SK-N-SH treated with all-trans-retinoic acid at 6 μM for 48 hours (cell line): Measurements from ENCODE around the gene USP48.
"Not testable (repeated sequence)": the region's sequence is repeated elsewhere in the genome, so short reads cannot be mapped to it uniquely, and the experiment has no call there.

Experiments used
- ATAC-seq: fragments of 200-7000 bp; cut with Tn5 transposase; 3 replicates; pipeline ENCODE4 v1.9.1; 2020; ENCODE audit warnings: mild to moderate bottlenecking, moderate library complexity
- ARNTL ChIP-seq: fragments of 450-650 bp; formaldehyde crosslinking; IDR thresholded peaks from 2 replicates; pipeline ENCODE4 v1.5.0; 2020; ENCODE audit warnings: low read depth, mild to moderate bottlenecking, moderate library complexity, borderline replicate concordance
- BACH2 ChIP-seq: fragments of 250-450 bp; sonication (Bioruptor Pico); IDR thresholded peaks from 2 replicates; pipeline ENCODE4 v1.9.0; 2021; ENCODE audit warnings: mild to moderate bottlenecking, borderline replicate concordance
- CSDC2 ChIP-seq: fragments of 250-450 bp; sonication (Bioruptor Pico); IDR thresholded peaks from 2 replicates; pipeline ENCODE4 v1.5.0; 2020; ENCODE audit warnings: mild to moderate bottlenecking, moderate library complexity
- ESRRG ChIP-seq: fragments of 250-450 bp; sonication (Bioruptor Pico); IDR thresholded peaks from 2 replicates; pipeline ENCODE4 v1.6.1; 2021; ENCODE audit warnings: mild to moderate bottlenecking
- GLIS3 ChIP-seq: fragments of 250-450 bp; sonication (Bioruptor Pico); IDR thresholded peaks from 2 replicates; pipeline ENCODE4 v1.5.0; 2020; ENCODE audit warnings: mild to moderate bottlenecking, moderate library complexity
- ISL1 ChIP-seq: fragments of 250-450 bp; sonication (Bioruptor Pico); IDR thresholded peaks from 2 replicates; pipeline ENCODE4 v2.1.2; 2022; ENCODE audit warnings: mild to moderate bottlenecking, moderate library complexity
- OSR1 ChIP-seq: fragments of 250-450 bp; sonication (Bioruptor Pico); IDR thresholded peaks from 2 replicates; pipeline ENCODE4 v1.8.0; 2022; ENCODE audit warnings: moderate library complexity, mild to moderate bottlenecking, inconsistent platforms
- PPARA ChIP-seq: fragments of 250-450 bp; sonication (Bioruptor Pico); IDR thresholded peaks from 2 replicates; pipeline ENCODE4 v1.5.0; 2020; ENCODE audit warnings: mild to moderate bottlenecking, borderline replicate concordance
- RARB ChIP-seq: fragments of 250-450 bp; sonication (Bioruptor Pico); IDR thresholded peaks from 2 replicates; pipeline ENCODE4 v1.8.0; 2021; ENCODE audit warnings: mild to moderate bottlenecking, moderate library complexity
- SNAI2 ChIP-seq: fragments of 250-450 bp; sonication (Bioruptor Pico); IDR thresholded peaks from 2 replicates; pipeline ENCODE4 v1.5.0; 2020; ENCODE audit warnings: mild to moderate bottlenecking, moderate library complexity
- TCF4 ChIP-seq: fragments of 250-450 bp; sonication (Bioruptor Pico); IDR thresholded peaks from 2 replicates; pipeline ENCODE4 v1.8.0; 2021; ENCODE audit warnings: mild to moderate bottlenecking, moderate library complexity, borderline replicate concordance
- TOX ChIP-seq: fragments of 250-450 bp; sonication (Bioruptor Pico); IDR thresholded peaks from 2 replicates; pipeline ENCODE4 v1.8.0; 2021; ENCODE audit warnings: mild to moderate bottlenecking, moderate library complexity, borderline replicate concordance
- ZC3H10 ChIP-seq: fragments of 250-450 bp; sonication (Bioruptor Pico); IDR thresholded peaks from 2 replicates; pipeline ENCODE4 v1.5.1; 2021; ENCODE audit warnings: mild to moderate bottlenecking, moderate library complexity
- ZFP3 ChIP-seq: fragments of 250-450 bp; sonication (Bioruptor Pico); IDR thresholded peaks from 2 replicates; pipeline ENCODE4 v1.5.0; 2020; ENCODE audit warnings: mild to moderate bottlenecking, moderate library complexity
- ZFP30 ChIP-seq: fragments of 450-650 bp; formaldehyde crosslinking; IDR thresholded peaks from 2 replicates; pipeline ENCODE4 v1.5.0; 2022; ENCODE audit warnings: mild to moderate bottlenecking, moderate library complexity
- ZNF565 ChIP-seq: fragments of 450-650 bp; formaldehyde crosslinking; conservative IDR thresholded peaks from 2 replicates; pipeline ENCODE4 v1.5.0; 2020; ENCODE audit warnings: low read depth, mild to moderate bottlenecking, moderate library complexity
- ZNF70 ChIP-seq: fragments of 450-650 bp; formaldehyde crosslinking; IDR thresholded peaks from 2 replicates; pipeline ENCODE4 v1.5.0; 2020; ENCODE audit warnings: mild to moderate bottlenecking, moderate library complexity
- ZNF8 ChIP-seq: fragments of 450-650 bp; formaldehyde crosslinking; IDR thresholded peaks from 2 replicates; pipeline ENCODE4 v1.5.0; 2020; ENCODE audit warnings: mild to moderate bottlenecking, moderate library complexity
- TF ChIP-seq, protein P1 (sequence below): fragments of 250-450 bp; sonication (Bioruptor Pico); IDR thresholded peaks from 2 replicates; pipeline ENCODE4 v1.5.1; 2020; ENCODE audit warnings: low read depth, mild to moderate bottlenecking, moderate library complexity
- TF ChIP-seq, protein P2 (sequence below): fragments of 250-450 bp; sonication (Bioruptor Pico); IDR thresholded peaks from 2 replicates; pipeline ENCODE4 v1.5.1; 2021; ENCODE audit warnings: mild to moderate bottlenecking, moderate library complexity
- TF ChIP-seq, protein P3 (sequence below): fragments of 250-450 bp; sonication (Bioruptor Pico); IDR thresholded peaks from 2 replicates; pipeline ENCODE4 v1.8.0; 2021; ENCODE audit warnings: low read depth, mild to moderate bottlenecking, moderate library complexity, borderline replicate concordance
- TF ChIP-seq, protein P4 (sequence below): fragments of 250-450 bp; sonication (Bioruptor Pico); IDR thresholded peaks from 2 replicates; pipeline ENCODE4 v1.5.0; 2020; ENCODE audit warnings: mild to moderate bottlenecking, moderate library complexity

Gene USP48

DNA sequence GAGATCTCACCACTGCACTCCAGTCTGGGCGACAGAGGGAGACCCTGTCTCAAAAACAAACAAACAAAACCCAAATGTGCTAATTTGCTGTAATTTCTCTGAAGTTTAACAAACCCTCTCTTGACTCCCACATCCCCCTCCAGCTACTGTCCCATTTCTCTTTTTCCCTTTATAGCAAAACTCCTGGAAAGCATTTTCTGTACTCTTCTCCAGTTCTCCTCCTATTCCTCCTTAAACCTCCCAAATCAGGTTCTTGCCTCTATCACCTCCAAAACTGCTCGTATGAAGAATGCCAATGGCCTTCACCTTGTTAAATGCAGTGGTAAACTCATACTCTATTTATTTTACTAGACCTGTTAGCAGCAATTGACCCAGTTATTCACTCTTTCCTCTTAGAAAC lies 3.7 kb upstream of the USP48 start:
- no peak for ATAC-seq
- TF ChIP-seq ISL1 (CRISPR knock-in tag): no peak
- no peak for TF ChIP-seq GLIS3 (CRISPR knock-in tag)
- no peak for TF ChIP-seq PPARA (CRISPR knock-in tag)
- TF ChIP-seq, protein P1, sequence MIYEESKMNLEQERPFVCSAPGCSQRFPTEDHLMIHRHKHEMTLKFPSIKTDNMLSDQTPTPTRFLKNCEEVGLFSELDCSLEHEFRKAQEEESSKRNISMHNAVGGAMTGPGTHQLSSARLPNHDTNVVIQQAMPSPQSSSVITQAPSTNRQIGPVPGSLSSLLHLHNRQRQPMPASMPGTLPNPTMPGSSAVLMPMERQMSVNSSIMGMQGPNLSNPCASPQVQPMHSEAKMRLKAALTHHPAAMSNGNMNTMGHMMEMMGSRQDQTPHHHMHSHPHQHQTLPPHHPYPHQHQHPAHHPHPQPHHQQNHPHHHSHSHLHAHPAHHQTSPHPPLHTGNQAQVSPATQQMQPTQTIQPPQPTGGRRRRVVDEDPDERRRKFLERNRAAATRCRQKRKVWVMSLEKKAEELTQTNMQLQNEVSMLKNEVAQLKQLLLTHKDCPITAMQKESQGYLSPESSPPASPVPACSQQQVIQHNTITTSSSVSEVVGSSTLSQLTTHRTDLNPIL (CRISPR knock-in tag): no peak
- TF ChIP-seq TCF4 (CRISPR knock-in tag): no peak
- TF ChIP-seq RARB (CRISPR knock-in tag): no peak
- no peak for TF ChIP-seq ZNF8 (CRISPR knock-in tag)
- TF ChIP-seq ZNF70: no peak
- TF ChIP-seq, protein P2, sequence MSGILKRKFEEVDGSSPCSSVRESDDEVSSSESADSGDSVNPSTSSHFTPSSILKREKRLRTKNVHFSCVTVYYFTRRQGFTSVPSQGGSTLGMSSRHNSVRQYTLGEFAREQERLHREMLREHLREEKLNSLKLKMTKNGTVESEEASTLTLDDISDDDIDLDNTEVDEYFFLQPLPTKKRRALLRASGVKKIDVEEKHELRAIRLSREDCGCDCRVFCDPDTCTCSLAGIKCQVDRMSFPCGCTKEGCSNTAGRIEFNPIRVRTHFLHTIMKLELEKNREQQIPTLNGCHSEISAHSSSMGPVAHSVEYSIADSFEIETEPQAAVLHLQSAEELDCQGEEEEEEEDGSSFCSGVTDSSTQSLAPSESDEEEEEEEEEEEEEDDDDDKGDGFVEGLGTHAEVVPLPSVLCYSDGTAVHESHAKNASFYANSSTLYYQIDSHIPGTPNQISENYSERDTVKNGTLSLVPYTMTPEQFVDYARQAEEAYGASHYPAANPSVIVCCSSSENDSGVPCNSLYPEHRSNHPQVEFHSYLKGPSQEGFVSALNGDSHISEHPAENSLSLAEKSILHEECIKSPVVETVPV (CRISPR knock-in tag): no peak
- TF ChIP-seq ARNTL (CRISPR knock-in tag): no peak

DNA sequence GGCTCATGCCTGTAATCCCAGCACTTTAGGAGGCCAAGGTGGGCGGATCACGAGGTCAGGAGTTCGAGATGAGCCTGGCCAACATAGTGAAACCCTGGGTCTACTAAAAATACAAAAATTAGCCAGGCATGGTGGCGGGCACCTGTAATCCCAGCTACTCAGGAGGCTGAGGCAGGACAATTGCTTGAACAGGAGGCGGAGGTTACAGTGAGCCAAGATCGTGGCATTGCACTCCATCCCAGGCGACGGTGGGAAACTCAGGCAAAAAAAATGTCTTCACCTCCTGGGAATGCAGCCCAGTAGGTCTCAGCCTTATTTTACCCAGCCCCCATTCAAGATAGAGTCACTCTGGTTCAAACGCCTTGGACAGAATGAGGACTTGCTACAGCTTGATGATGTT lies 2.8 kb upstream of the USP48 start:
- not testable (repeated sequence) for ATAC-seq

DNA sequence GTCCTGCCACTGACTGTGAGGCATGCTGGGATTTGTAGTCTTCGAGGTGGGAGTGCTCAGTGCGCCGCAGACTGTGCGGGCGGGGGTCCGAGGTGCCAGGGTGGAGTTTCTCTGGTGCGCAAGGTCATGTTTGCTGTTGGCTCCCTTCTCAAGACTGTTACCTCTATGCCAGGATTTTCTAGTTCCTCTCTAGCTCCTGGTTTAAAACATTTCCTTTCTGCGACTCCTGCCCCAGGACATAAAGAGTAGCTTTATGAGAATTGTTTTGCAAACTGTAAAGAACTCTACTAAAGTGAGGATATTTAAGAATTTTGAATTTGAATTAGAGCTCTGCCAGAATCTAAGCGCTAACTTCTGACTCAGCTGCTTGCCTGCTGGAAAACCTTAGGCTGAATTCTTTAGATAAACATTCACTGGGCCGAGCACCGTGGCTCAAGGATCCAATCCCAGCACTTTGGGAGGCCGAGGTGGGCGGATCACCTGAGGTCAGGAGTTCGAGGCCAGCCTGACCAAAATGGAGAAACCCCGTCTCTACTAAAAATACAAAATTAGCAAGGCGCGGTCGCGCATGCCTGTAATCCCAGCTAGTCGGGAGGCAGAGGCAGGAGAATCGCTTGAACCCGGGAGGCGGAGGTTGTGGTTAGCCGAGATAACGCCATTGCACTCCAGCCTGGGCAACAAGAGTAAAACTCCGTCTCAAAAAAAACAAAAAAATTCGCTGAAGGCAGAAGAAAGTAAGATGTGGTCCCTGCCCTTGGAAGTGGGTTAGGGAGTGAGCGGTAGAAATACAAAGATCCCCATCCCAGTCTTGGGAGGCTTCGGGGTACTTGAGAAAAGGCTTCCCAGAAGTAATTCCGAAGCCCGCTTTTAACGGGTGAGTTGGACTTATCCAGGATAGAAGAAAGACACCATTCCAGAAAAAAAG lies 992 bp upstream of the USP48 start:
- TF ChIP-seq CSDC2 (CRISPR knock-in tag) (no peak), ISL1 (CRISPR knock-in tag) (no peak), ZNF70 (no peak), ZNF8 (CRISPR knock-in tag) (no peak), PPARA (CRISPR knock-in tag) (no peak), ZC3H10 (CRISPR knock-in tag) (no peak), ZNF565 (CRISPR knock-in tag) (no peak), BACH2 (CRISPR knock-in tag) (no peak), ZFP30 (CRISPR knock-in tag) (no peak), OSR1 (CRISPR knock-in tag) (no peak), SNAI2 (no peak), ZFP3 (CRISPR knock-in tag) (no peak), ESRRG (CRISPR knock-in tag) (no peak), ARNTL (CRISPR knock-in tag) (no peak), TOX (CRISPR knock-in tag) (no peak), TCF4 (CRISPR knock-in tag) (no peak)
- TF ChIP-seq, protein P1 (CRISPR knock-in tag): no peak
- TF ChIP-seq, protein P2 (CRISPR knock-in tag): no peak
- TF ChIP-seq, protein P3, sequence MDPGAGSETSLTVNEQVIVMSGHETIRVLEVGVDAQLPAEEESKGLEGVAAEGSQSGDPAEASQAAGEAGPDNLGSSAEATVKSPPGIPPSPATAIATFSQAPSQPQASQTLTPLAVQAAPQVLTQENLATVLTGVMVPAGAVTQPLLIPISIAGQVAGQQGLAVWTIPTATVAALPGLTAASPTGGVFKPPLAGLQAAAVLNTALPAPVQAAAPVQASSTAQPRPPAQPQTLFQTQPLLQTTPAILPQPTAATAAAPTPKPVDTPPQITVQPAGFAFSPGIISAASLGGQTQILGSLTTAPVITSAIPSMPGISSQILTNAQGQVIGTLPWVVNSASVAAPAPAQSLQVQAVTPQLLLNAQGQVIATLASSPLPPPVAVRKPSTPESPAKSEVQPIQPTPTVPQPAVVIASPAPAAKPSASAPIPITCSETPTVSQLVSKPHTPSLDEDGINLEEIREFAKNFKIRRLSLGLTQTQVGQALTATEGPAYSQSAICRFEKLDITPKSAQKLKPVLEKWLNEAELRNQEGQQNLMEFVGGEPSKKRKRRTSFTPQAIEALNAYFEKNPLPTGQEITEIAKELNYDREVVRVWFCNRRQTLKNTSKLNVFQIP (CRISPR knock-in tag): no peak
- TF ChIP-seq, protein P4, sequence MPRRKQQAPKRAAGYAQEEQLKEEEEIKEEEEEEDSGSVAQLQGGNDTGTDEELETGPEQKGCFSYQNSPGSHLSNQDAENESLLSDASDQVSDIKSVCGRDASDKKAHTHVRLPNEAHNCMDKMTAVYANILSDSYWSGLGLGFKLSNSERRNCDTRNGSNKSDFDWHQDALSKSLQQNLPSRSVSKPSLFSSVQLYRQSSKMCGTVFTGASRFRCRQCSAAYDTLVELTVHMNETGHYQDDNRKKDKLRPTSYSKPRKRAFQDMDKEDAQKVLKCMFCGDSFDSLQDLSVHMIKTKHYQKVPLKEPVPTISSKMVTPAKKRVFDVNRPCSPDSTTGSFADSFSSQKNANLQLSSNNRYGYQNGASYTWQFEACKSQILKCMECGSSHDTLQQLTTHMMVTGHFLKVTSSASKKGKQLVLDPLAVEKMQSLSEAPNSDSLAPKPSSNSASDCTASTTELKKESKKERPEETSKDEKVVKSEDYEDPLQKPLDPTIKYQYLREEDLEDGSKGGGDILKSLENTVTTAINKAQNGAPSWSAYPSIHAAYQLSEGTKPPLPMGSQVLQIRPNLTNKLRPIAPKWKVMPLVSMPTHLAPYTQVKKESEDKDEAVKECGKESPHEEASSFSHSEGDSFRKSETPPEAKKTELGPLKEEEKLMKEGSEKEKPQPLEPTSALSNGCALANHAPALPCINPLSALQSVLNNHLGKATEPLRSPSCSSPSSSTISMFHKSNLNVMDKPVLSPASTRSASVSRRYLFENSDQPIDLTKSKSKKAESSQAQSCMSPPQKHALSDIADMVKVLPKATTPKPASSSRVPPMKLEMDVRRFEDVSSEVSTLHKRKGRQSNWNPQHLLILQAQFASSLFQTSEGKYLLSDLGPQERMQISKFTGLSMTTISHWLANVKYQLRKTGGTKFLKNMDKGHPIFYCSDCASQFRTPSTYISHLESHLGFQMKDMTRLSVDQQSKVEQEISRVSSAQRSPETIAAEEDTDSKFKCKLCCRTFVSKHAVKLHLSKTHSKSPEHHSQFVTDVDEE (CRISPR knock-in tag): no peak
- TF ChIP-seq, all 23 proteins: peak for 0
- ATAC-seq: no peak
